Caco-2 (cell line): ENCODE measurements around the gene AGPAT3. TPM values are rescaled to one million over a fixed set of nuclear protein-coding genes. Genes with fewer than 3 reads are reported as not detected.

Source experiments
- BruUV-seq: library from RNA; stranded (reverse); fragments of 400-500 nt; replicated peaks from 2 replicates; lab custom pipeline; 2021; lab: Mats Ljungman, UMichigan
- CTCF ChIA-PET: fragments of 300-600 bp; sonication (Branson Sonifier 250); formaldehyde crosslinking; loops from one replicate; lab custom pipeline; 2022; ENCODE audit warnings: antibody characterized with exemption; lab: Charles Lee
- POLR2A ChIA-PET: fragments of 300-600 bp; sonication (Branson Sonifier 250); formaldehyde crosslinking; loops from one replicate; lab custom pipeline; 2022; ENCODE audit warnings: antibody characterized with exemption; lab: Charles Lee
- DNase-seq, 2 experiments: peaks; one replicate each; pipeline versions ENCODE4 v3.0.0 to v3.0.0-alpha.2; 2020 to 2022
- H3K27me3 ChIP-seq: replicated peaks from 2 replicates; pipeline ENCODE4 v1.6.0; 2011; ENCODE audit warnings: low read length; ENCODE audit not compliant: control insufficient read depth, insufficient read depth
- H3K36me3 ChIP-seq: 2 replicates; pipeline ENCODE4 v1.5.1; 2011; ENCODE audit warnings: low read length; ENCODE audit not compliant: control insufficient read depth, insufficient read depth
- H3K4me1 ChIP-seq: fragments of 250-450 bp; sonication (Bioruptor Pico); 2 replicates; pipeline ENCODE4 v1.5.1; 2020; ENCODE audit warnings: mild to moderate bottlenecking
- H3K4me3 ChIP-seq: 2 replicates; pipeline ENCODE4 v1.5.1; 2011; ENCODE audit warnings: low read depth, mild to moderate bottlenecking, control low read depth, low read length
- H3K9me3 ChIP-seq: fragments of 250-450 bp; sonication (Bioruptor Pico); 2 replicates; pipeline ENCODE4 v1.5.1; 2020; ENCODE audit warnings: mild to moderate bottlenecking, moderate library complexity
- H3K27ac Mint-ChIP-seq: one replicate; pipeline ENCODE4 v1.8.0; 2022; ENCODE audit warnings: mixed read lengths; ENCODE audit not compliant: unreplicated experiment
- H3K27me3 Mint-ChIP-seq: one replicate; pipeline ENCODE4 v1.8.0; 2022; ENCODE audit warnings: mixed read lengths; ENCODE audit not compliant: insufficient read depth, unreplicated experiment
- H3K36me3 Mint-ChIP-seq: one replicate; pipeline ENCODE4 v1.8.0; 2022; ENCODE audit warnings: mild to moderate bottlenecking, mixed read lengths; ENCODE audit not compliant: insufficient read depth, unreplicated experiment
- H3K4me1 Mint-ChIP-seq: one replicate; pipeline ENCODE4 v1.8.0; 2022; ENCODE audit warnings: low read depth, mixed read lengths; ENCODE audit not compliant: unreplicated experiment
- H3K4me3 Mint-ChIP-seq: one replicate; pipeline ENCODE4 v1.8.0; 2022; ENCODE audit warnings: mild to moderate bottlenecking, moderate library complexity, mixed read lengths; ENCODE audit not compliant: unreplicated experiment
- H3K9me3 Mint-ChIP-seq: one replicate; pipeline ENCODE4 v1.8.0; 2022; ENCODE audit warnings: mixed read lengths; ENCODE audit not compliant: unreplicated experiment
- CTCF ChIP-seq, 2 experiments: fragments of 200-600 bp in 1 of 2; IDR thresholded peaks; 1 replicate in 1 of 2; 2 replicates in 1 of 2; pipeline versions ENCODE4 v1.5.1 to v1.8.0; 2011 to 2022; ENCODE audit warnings: antibody characterized with exemption in 1 of 2, control low read depth in 1 of 2, inconsistent platforms in 1 of 2, low read depth in 1 of 2, low read length in 1 of 2, mild to moderate bottlenecking in 1 of 2, moderate library complexity in 1 of 2; ENCODE audit not compliant: insufficient read depth in 1 of 2, severe bottlenecking in 1 of 2, unreplicated experiment in 1 of 2
- intact Hi-C: fragments of 100-400 bp; cut with micrococcal nuclease; formaldehyde crosslinking; loops from one replicate; pipeline ENCODE4 v1.10.0; 2022; ENCODE audit not compliant: unreplicated experiment
- total RNA-seq: library from RNA; stranded (reverse); gene quantifications from 2 replicates; pipeline ENCODE4 v1.2.3, GENCODE V29; 2022

AGPAT3 gene
- total RNA-seq, 1 experiment from 2014 or later, result 61.8 TPM

DNA sequence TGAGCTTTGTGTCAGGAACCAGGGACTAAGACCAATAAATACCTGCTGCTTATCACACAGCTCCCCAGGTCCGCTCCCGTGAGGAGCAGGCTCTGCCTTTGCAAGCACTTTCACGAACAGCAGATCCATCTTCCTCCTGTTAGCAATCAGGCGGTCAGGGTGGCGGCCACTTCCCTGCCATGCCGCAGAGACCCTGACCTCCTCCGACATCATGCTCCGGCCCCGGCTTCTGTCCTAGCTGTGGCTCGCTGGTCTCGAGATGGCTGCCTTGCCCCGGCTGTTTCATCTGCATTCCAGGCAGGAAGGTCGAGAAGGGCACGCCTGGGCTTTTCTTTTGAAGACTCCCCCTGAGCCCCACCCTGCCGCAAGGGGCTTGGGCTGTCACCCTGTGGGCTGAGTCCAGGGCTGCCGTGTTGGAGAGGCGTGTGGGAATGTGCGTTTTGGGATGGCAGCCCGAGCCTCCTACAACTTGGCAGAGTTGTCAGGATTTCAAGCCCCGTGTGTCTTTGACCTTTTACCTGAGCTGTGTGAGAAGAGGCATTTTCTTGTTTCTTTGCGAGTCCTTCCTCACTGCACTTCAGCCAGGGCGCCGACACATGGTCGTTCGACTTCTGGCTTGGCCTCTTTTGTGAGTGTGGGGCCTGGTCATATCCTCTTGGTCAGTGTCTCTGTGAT is 59.5 kb downstream of the AGPAT3 start:
- intact Hi-C loops, result loop anchor here (5.0 kb wide), 1 partner anchor 57 kb away; the partner anchor contains the start of gene AGPAT3
- H3K4me3 Mint-ChIP-seq, result peak overlapping the region; percentile 52
- no peak for TF ChIP-seq CTCF (IDR thresholded peaks at IDR 0.05; ENCODE audit: insufficient read depth in 1 of 2, low read depth in 1 of 2, low read length in 1 of 2, severe bottlenecking in 1 of 2, unreplicated experiment in 1 of 2)
- Histone ChIP-seq H3K27me3 (no peaks in the 10 kb centered on the region), H3K4me1 (peaks cover 60% of the 10 kb centered on the region), H3K4me3 (no peak overlapping the region), H3K36me3 (no peaks in the 10 kb centered on the region; the same call in 1 of the 2 replicates), H3K9me3 (no peaks in the 10 kb centered on the region)
- BruUV-seq, result no TSS peak
- POLR2A ChIA-PET, result no interaction called here
- H3K4me1 Mint-ChIP-seq, result peaks cover 28% of the 10 kb centered on the region
- peak in 1 of 2 experiments; percentile 68 for DNase-seq
- peaks cover 12% of the 10 kb centered on the region for H3K36me3 Mint-ChIP-seq
- H3K27ac Mint-ChIP-seq, result peak overlapping the region; percentile 77
- H3K27me3 Mint-ChIP-seq, result no peaks in the 10 kb centered on the region
- CTCF ChIA-PET, result interaction anchor here (0.6 to 1.4 kb wide), 2 partner anchors 13 to 39 kb away, joined by 3 read pairs; no protein-coding TSS in a partner anchor
- no peaks in the 10 kb centered on the region for H3K9me3 Mint-ChIP-seq

GRCh38 chr21:43925096-43925481 is 60.1 kb downstream of the AGPAT3 start:
- Mint-ChIP-seq H3K27me3 (no peaks in the 10 kb centered on the region), H3K36me3 (peaks cover 12% of the 10 kb centered on the region), H3K4me1 (peaks cover 24% of the 10 kb centered on the region), H3K4me3 (peak overlapping the region; percentile 52), H3K27ac (peak overlapping the region; percentile 77), H3K9me3 (no peaks in the 10 kb centered on the region)
- no peak for TF ChIP-seq CTCF (IDR thresholded peaks at IDR 0.05; ENCODE audit: insufficient read depth in 1 of 2, low read depth in 1 of 2, low read length in 1 of 2, severe bottlenecking in 1 of 2, unreplicated experiment in 1 of 2)
- ChIA-PET CTCF (interaction anchor here (0.6 to 1.4 kb wide), 2 partner anchors 14 to 40 kb away, joined by 3 read pairs; no protein-coding TSS in a partner anchor), POLR2A (no interaction called here)
- BruUV-seq, result no TSS peak
- Histone ChIP-seq H3K27me3 (no peaks in the 10 kb centered on the region), H3K9me3 (no peaks in the 10 kb centered on the region), H3K36me3 (no peaks in the 10 kb centered on the region; the same call in 1 of the 2 replicates), H3K4me3 (no peak overlapping the region), H3K4me1 (peaks cover 55% of the 10 kb centered on the region)
- DNase-seq, result peak in 1 of 2 experiments; percentile 76
- intact Hi-C loops, result no loop called here

- H3K4me1 Mint-ChIP-seq, result peaks cover 21% of the 10 kb centered on the region
These were observed 60.6 kb downstream of the AGPAT3 start for GRCh38 chr21:43925609-43926008.

More at GRCh38 chr21:43925609-43926008, 60.6 kb downstream of the AGPAT3 start:
- Mint-ChIP-seq H3K27ac (peak overlapping the region; percentile 77), H3K36me3 (peaks cover 12% of the 10 kb centered on the region), H3K27me3 (no peaks in the 10 kb centered on the region), H3K4me3 (peak overlapping the region; percentile 52), H3K9me3 (no peaks in the 10 kb centered on the region)
- TF ChIP-seq CTCF (IDR thresholded peaks at IDR 0.05; ENCODE audit: insufficient read depth in 1 of 2, low read depth in 1 of 2, low read length in 1 of 2, severe bottlenecking in 1 of 2, unreplicated experiment in 1 of 2), result no peak
- Histone ChIP-seq H3K27me3 (no peaks in the 10 kb centered on the region), H3K4me1 (peaks cover 53% of the 10 kb centered on the region), H3K36me3 (no peaks in the 10 kb centered on the region; the same call in 1 of the 2 replicates), H3K9me3 (no peaks in the 10 kb centered on the region), H3K4me3 (no peak overlapping the region)
- ChIA-PET CTCF (interaction anchor here (0.6 to 1.4 kb wide), 2 partner anchors 14 to 40 kb away, joined by 3 read pairs; no protein-coding TSS in a partner anchor), POLR2A (no interaction called here)
- no TSS peak for BruUV-seq
- DNase-seq, result no peak
- intact Hi-C loops, result no loop called here
